Fibroblast of lung (primary cell): ENCODE results near the gene ATP5PD. TPM values are rescaled to one million over a fixed set of nuclear protein-coding genes. Genes with fewer than 3 reads are reported as not detected.

Experiments
- DNase-seq, 2 donors: peaks; one replicate each; pipeline versions ENCODE4 v3.0.0 to v3.0.0-alpha.2; 2010; ENCODE audit warnings: low read depth in 2 of 2
- H2AFZ ChIP-seq: 2 replicates; pipeline ENCODE4 v1.5.1; 2012; ENCODE audit warnings: low read length, control low read depth, inconsistent platforms
- H3K27ac ChIP-seq: 2 replicates; pipeline ENCODE4 v1.5.1; 2011; ENCODE audit warnings: low read length, control low read depth; ENCODE audit not compliant: insufficient read depth
- H3K27me3 ChIP-seq: 2 replicates; pipeline ENCODE4 v1.5.1; 2011; ENCODE audit warnings: mild to moderate bottlenecking, low read length; ENCODE audit not compliant: control insufficient read depth, insufficient read depth
- H3K36me3 ChIP-seq: 2 replicates; pipeline ENCODE4 v1.5.1; 2011; ENCODE audit warnings: low read length; ENCODE audit not compliant: control insufficient read depth, insufficient read depth
- H3K4me1 ChIP-seq: 2 replicates; pipeline ENCODE4 v1.5.1; 2011; ENCODE audit warnings: low read length; ENCODE audit not compliant: control insufficient read depth, insufficient read depth; ENCODE audit errors: extremely low read depth
- H3K4me2 ChIP-seq: 2 replicates; pipeline ENCODE4 v1.5.1; 2011; ENCODE audit warnings: low read length, control low read depth; ENCODE audit not compliant: insufficient read depth; ENCODE audit errors: extremely low read depth
- H3K4me3 ChIP-seq, 4 experiments: fragments of 200-600 bp in 1 of 4; sonication (generic) in 1 of 4; replicated peaks in 1 of 4; 2 replicates each; pipeline ENCODE4 v1.5.1; 2011 to 2016; ENCODE audit warnings: low read length in 4 of 4, low read depth in 3 of 4, mild to moderate bottlenecking in 3 of 4, control low read depth in 2 of 4, inconsistent platforms in 1 of 4, mixed read lengths in 1 of 4; ENCODE audit not compliant: insufficient read depth in 1 of 4; ENCODE audit errors: control extremely low read depth in 1 of 4
- H3K79me2 ChIP-seq: 2 replicates; pipeline ENCODE4 v1.5.1; 2012; ENCODE audit warnings: mild to moderate bottlenecking, low read length, inconsistent platforms; ENCODE audit not compliant: control insufficient read depth, insufficient read depth
- H3K9ac ChIP-seq: 2 replicates; pipeline ENCODE4 v1.5.1; 2011; ENCODE audit warnings: mild to moderate bottlenecking, low read length, control low read depth; ENCODE audit not compliant: insufficient read depth
- H3K9me3 ChIP-seq: 2 replicates; pipeline ENCODE4 v1.5.1; 2012; ENCODE audit warnings: low read depth, low read length; ENCODE audit not compliant: control insufficient read depth, insufficient read depth
- H4K20me1 ChIP-seq: 2 replicates; pipeline ENCODE4 v1.5.1; 2011; ENCODE audit warnings: low read length; ENCODE audit not compliant: control insufficient read depth, insufficient read depth; ENCODE audit errors: extremely low read depth
- CTCF ChIP-seq, 2 donors: IDR thresholded peaks in 1 of 2; conservative IDR thresholded peaks in 1 of 2; 1 replicate in 1 of 2; 2 replicates in 1 of 2; pipeline ENCODE4 v1.5.1; 2011 to 2012; ENCODE audit warnings: low read length in 2 of 2, control low read depth in 1 of 2, inconsistent platforms in 1 of 2, low read depth in 1 of 2, mild to moderate bottlenecking in 1 of 2
- EZH2 ChIP-seq: IDR thresholded peaks from 2 replicates; pipeline ENCODE4 v1.5.1; 2012; ENCODE audit warnings: low read length, control low read depth, mild to moderate bottlenecking; ENCODE audit errors: missing control alignments
- polyA plus RNA-seq, 2 donors: library from polyadenylated mRNA; depleted of rRNA in 1 of 2; stranded (reverse) in 1 of 2; unstranded in 1 of 2; fragments of >200 nt; gene quantifications; 2 replicates each; pipeline ENCODE4 v1.2.1, GENCODE V29; 2011 to 2012; ENCODE audit warnings: missing spikeins in 1 of 2
- total RNA-seq: library from RNA; depleted of rRNA; stranded (reverse); fragments of >200 nt; gene quantifications from 2 replicates; pipeline ENCODE4 v1.2.1, GENCODE V29; 2014

ATP5PD gene
- total and polyA plus RNA-seq, 2 donors (not counting 1 experiment from before 2014, with no cell fraction given) = 317 to 442 TPM

DNA sequence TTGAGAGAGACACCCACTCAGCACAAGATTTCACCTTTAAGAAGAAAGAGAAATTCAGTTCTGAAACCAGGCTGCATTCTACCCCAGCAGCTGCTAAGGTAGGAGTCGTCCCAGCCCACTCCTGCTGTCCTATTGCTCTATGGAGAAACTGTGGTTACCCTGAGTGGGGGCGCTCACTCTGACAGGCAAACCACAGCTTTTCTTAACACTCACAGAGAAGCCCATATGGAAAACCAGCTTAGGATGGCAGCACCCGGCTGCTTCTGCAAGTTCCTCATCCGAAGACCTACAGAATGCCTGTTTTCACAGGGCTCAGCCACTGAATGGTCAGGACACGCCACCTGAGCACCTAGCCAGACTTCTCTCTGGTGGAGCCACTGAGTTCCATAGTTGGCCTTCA lies 7.5 kb downstream of the ATP5PD start:
- no peaks in the 10 kb centered on the region for H3K27me3 ChIP-seq
- peaks cover 7% of the 10 kb centered on the region for H3K4me1 ChIP-seq
- H3K9ac ChIP-seq = no peak overlapping the region
- TF ChIP-seq EZH2 = no peak
- no peak for TF ChIP-seq CTCF (conservative IDR thresholded peaks at IDR 0.05 in 1 of 2, IDR thresholded peaks at IDR 0.05 in 1 of 2; ENCODE audit: low read depth in 1 of 2, low read length in 2 of 2)
- H2AFZ ChIP-seq = no peak overlapping the region
- DNase-seq = no peak
- no peak overlapping the region for H3K4me2 ChIP-seq
- no peaks in the 10 kb centered on the region for H3K9me3 ChIP-seq
- no peak overlapping the region for H3K27ac ChIP-seq
- no peak overlapping the region for H3K4me3 ChIP-seq
- peaks cover 13% of the 10 kb centered on the region for H3K36me3 ChIP-seq
- H4K20me1 ChIP-seq = no peaks in the 10 kb centered on the region
- H3K79me2 ChIP-seq = peaks cover 5% of the 10 kb centered on the region

DNA sequence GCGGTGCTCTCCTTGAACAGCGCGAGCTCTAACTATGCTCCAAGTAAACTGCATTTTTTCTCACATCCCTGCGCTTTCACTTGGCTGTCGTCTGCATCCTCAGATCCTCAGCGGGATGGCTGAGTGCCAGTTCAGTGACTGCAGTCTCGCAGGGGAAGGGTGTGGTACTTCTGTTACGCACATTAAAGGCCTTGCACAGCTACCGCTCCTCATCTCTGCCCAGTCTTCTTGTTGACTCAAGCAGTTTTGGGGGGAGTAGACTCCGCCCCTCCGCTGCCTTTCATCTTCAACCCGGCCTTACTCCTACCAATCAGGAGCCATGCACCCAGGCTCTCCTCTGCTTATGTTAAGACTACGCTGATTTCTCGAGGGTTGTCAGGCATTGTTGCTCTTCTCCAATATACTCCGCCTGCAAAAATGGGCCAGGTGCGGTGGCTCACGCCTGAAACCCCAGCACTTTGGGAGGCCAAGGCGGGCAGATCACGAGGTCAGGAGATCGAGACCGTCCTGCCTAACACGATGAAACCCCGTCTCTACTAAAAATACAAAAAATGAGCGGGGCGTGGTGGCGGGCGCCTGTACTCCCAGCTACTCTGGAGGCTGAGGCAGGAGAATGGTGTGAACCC lies 10.0 kb downstream of the ATP5PD start:
- TF ChIP-seq EZH2 (no peak), CTCF (conservative IDR thresholded peaks at IDR 0.05 in 1 of 2, IDR thresholded peaks at IDR 0.05 in 1 of 2; ENCODE audit: low read depth in 1 of 2, low read length in 2 of 2) (no peak)
- H3K27me3 ChIP-seq = no peaks in the 10 kb centered on the region
- no peak overlapping the region for H3K9ac ChIP-seq
- H3K4me1 ChIP-seq = peaks cover 10% of the 10 kb centered on the region
- no peak overlapping the region for H3K4me3 ChIP-seq
- DNase-seq = peak; percentile 71 to 95
- H3K79me2 ChIP-seq = no peaks in the 10 kb centered on the region
- H3K27ac ChIP-seq = peak overlapping the region; percentile 96
- no peaks in the 10 kb centered on the region for H4K20me1 ChIP-seq
- peak overlapping the region; percentile 25 for H2AFZ ChIP-seq
- H3K36me3 ChIP-seq = peaks cover 12% of the 10 kb centered on the region
- no peaks in the 10 kb centered on the region for H3K9me3 ChIP-seq
- peak overlapping the region; percentile 51 for H3K4me2 ChIP-seq

- Histone ChIP-seq H3K9me3 (no peaks in the 10 kb centered on the region), H4K20me1 (no peaks in the 10 kb centered on the region), H3K36me3 (peaks cover 3% of the 10 kb centered on the region), H3K4me3 (peak overlapping the region; percentile 64 to 85 (median 74)), H3K4me1 (peaks cover 10% of the 10 kb centered on the region), H3K4me2 (peak overlapping the region; percentile 76), H3K27ac (peak overlapping the region; percentile 96), H3K9ac (peak overlapping the region; percentile 82), H2AFZ (peak overlapping the region; percentile 94), H3K79me2 (no peaks in the 10 kb centered on the region), H3K27me3 (no peaks in the 10 kb centered on the region)
- DNase-seq = peak; percentile 81 to 90
- TF ChIP-seq CTCF (conservative IDR thresholded peaks at IDR 0.05 in 1 of 2, IDR thresholded peaks at IDR 0.05 in 1 of 2; ENCODE audit: low read depth in 1 of 2, low read length in 2 of 2) (peak; percentile 7 to 14), EZH2 (no peak)
Measured at GRCh38 chr17:75034236-75034908, 12.4 kb downstream of the ATP5PD start.
